ENCODE measurements around the gene RNFT2.

DNA sequence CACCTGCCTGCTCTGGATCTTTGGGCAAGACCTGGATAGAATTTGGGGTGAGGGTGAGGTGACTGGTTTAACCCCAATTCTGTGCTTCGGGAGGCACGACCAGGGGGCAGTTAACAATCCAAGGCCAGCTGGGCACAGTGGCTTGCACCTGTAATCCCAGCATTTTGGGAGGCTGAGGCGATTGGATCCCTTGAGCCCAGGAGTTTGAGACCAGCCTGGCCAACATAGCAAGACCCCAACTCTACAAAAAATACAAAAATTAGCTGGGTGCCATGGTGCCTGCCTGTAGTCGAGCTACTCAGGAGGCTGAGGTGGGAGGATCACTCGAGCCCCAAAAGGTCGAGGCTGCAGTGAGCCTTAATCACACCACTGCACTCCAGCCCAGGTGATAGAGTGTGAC is 105.0 kb downstream of the RNFT2 start:
- TF ChIP-seq, protein P1, sequence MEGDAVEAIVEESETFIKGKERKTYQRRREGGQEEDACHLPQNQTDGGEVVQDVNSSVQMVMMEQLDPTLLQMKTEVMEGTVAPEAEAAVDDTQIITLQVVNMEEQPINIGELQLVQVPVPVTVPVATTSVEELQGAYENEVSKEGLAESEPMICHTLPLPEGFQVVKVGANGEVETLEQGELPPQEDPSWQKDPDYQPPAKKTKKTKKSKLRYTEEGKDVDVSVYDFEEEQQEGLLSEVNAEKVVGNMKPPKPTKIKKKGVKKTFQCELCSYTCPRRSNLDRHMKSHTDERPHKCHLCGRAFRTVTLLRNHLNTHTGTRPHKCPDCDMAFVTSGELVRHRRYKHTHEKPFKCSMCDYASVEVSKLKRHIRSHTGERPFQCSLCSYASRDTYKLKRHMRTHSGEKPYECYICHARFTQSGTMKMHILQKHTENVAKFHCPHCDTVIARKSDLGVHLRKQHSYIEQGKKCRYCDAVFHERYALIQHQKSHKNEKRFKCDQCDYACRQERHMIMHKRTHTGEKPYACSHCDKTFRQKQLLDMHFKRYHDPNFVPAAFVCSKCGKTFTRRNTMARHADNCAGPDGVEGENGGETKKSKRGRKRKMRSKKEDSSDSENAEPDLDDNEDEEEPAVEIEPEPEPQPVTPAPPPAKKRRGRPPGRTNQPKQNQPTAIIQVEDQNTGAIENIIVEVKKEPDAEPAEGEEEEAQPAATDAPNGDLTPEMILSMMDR (IDR thresholded peaks at IDR 0.05), result no peak
- TF ChIP-seq POLR2A (IDR thresholded peaks at IDR 0.05) (no peak), POLR2AphosphoS5 (IDR thresholded peaks at IDR 0.05; ENCODE audit: insufficient read depth in 1 of 2, low read depth in 1 of 2) (no peak)
